Measurements from ENCODE around the gene SAYSD1. TPM values are rescaled to one million over a fixed set of nuclear protein-coding genes. Genes with fewer than 3 reads are reported as not detected.

The SAYSD1 gene
- total and polyA plus RNA-seq, 2 of the 8 experiments (the other 6 are each of a cell fraction or from before 2014, with no cell fraction given) = 6.7 to 7.9 TPM

GRCh38 chr6:39086711-39087110 is 28.3 kb downstream of the SAYSD1 start:
- POLR2A ChIA-PET (ENCODE audit: partially characterized antibody) = no interaction called here
- Histone ChIP-seq H3K27ac (ENCODE audit: low read depth, low read length) (no peak overlapping the region), H2BK120ac (replicated peaks; ENCODE audit: low read depth, low read length) (no peak overlapping the region), H3K9me3 (ENCODE audit: insufficient read depth in 2 of 2, low read depth in 1 of 2, low read length in 1 of 2) (no peaks in the 10 kb centered on the region), H3K79me2 (ENCODE audit: control insufficient read depth in 1 of 2, insufficient read depth in 2 of 2, low read length in 2 of 2) (no peaks in the 10 kb centered on the region), H3K4me2 (ENCODE audit: insufficient read depth in 1 of 2, low read depth in 2 of 2, low read length in 2 of 2) (no peak overlapping the region), H2AFZ (ENCODE audit: low read length) (no peak overlapping the region), H4K20me1 (replicated peaks in 1 of 2; ENCODE audit: control insufficient read depth in 1 of 2, insufficient read depth in 2 of 2, low read length in 2 of 2) (no peaks in the 10 kb centered on the region), H3K79me1 (ENCODE audit: low read depth, low read length) (no peaks in the 10 kb centered on the region), H3K23ac (ENCODE audit: insufficient read length) (no peak overlapping the region), H3K4me3 (ENCODE audit: extremely low read depth in 1 of 4, insufficient read depth in 2 of 4, low read depth in 3 of 4, low read length in 4 of 4) (no peak overlapping the region), H4K91ac (replicated peaks; ENCODE audit: insufficient read length, low read length) (no peak overlapping the region), H4K5ac (ENCODE audit: insufficient read length, low read depth, low read length) (no peak overlapping the region), H2AK5ac (ENCODE audit: low read depth, low read length) (no peak overlapping the region), H3K14ac (ENCODE audit: insufficient read length) (no peak overlapping the region), H3K56ac (replicated peaks; ENCODE audit: insufficient read length, low read depth, low read length) (no peak overlapping the region), H3K4ac (replicated peaks; ENCODE audit: insufficient read length, low read depth, low read length) (no peak overlapping the region), H2BK20ac (ENCODE audit: low read length) (no peak overlapping the region), H3K18ac (ENCODE audit: extremely low read depth, low read length) (no peak overlapping the region), H3K23me2 (ENCODE audit: low read depth, low read length) (no peaks in the 10 kb centered on the region; the same call in 1 of the 2 replicates), H4K8ac (ENCODE audit: extremely low read depth, insufficient read depth, low read length) (no peak overlapping the region), H3K27me3 (replicated peaks in 1 of 4; ENCODE audit: control insufficient read depth in 3 of 4, extremely low read depth in 1 of 4, insufficient read depth in 3 of 4, low read length in 3 of 4) (no peaks in the 10 kb centered on the region), H2BK15ac (ENCODE audit: low read length) (no peak overlapping the region), H3K36me3 (ENCODE audit: control insufficient read depth in 2 of 4, insufficient read depth in 4 of 4, low read length in 3 of 4) (no peaks in the 10 kb centered on the region), H3K4me1 (replicated peaks in 1 of 4; ENCODE audit: control insufficient read depth in 3 of 4, insufficient read depth in 4 of 4, low read length in 3 of 4) (peaks cover 8 to 30% (median 14%) of the 10 kb centered on the region in 4 experiments), H2BK5ac (ENCODE audit: low read depth, low read length) (no peak overlapping the region), H2BK12ac (ENCODE audit: low read depth, low read length) (no peak overlapping the region), H3K9ac (replicated peaks in 1 of 4; ENCODE audit: extremely low read depth in 1 of 4, low read depth in 3 of 4, low read length in 3 of 4) (no peak overlapping the region)
- TF ChIP-seq JUND (IDR thresholded peaks at IDR 0.05; ENCODE audit: low read length) (no peak), ATF2 (IDR thresholded peaks at IDR 0.05; ENCODE audit: low read length) (no peak), EP300 (IDR thresholded peaks at IDR 0.05; ENCODE audit: borderline replicate concordance in 1 of 2, low read depth in 2 of 2, low read length in 2 of 2) (no peak)
- CTCF ChIA-PET (ENCODE audit: partially characterized antibody) = interaction anchor here (0.7 to 12.5 kb wide), 17 partner anchors 10 to 220 kb away, joined by 3 to 153 read pairs (median 4); no protein-coding TSS in a partner anchor
- WGBS, 2 experiments (ENCODE audit: extremely low coverage in 1 of 2, insufficient coverage in 1 of 2, insufficient read length in 1 of 2, insufficient replicate concordance in 2 of 2, low coverage in 1 of 2, low lambda C conversion rate in 2 of 2, missing lambda C conversion rate in 1 of 2) = 87% methylated on average over 6 of the region's 6 CpGs; no CpG with 5 or more reads in 1 of the 2 experiments
- FAIRE-seq (no peak), DNase-seq (ENCODE audit: low read depth in 1 of 2, low spot score in 2 of 2) (no peak)

Measured in H1 (cell line).